HG03439 (cell line): ENCODE measurements around the gene MLLT6.

ENCODE experiments used
- ATAC-seq: cut with Tn5 transposase; IDR thresholded peaks from one replicate; pipeline ENCODE4 v1.9.1; 2021; ENCODE audit warnings: mild to moderate bottlenecking, moderate library complexity; ENCODE audit not compliant: unreplicated experiment

Gene MLLT6

DNA sequence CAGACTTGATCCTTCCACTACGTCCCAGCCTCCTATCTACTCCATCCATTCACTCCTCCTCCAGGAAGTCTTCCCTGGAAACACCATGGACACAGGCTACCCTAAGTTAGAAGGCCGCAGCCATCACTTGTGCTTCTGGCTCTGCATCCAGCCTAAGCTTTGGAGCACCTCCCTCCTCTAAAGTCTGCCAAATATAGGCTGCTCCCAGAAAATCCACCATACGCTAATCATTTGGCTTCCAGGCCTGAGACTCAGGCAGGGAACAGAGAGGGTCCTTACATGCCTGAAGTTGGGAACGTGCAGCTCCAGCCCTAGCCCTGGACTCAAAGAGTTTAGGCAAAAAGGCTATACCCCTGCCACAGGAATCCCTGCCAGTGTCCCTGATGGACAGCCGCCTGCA is 36.4 kb downstream of the MLLT6 start:
- no peak for ATAC-seq

DNA sequence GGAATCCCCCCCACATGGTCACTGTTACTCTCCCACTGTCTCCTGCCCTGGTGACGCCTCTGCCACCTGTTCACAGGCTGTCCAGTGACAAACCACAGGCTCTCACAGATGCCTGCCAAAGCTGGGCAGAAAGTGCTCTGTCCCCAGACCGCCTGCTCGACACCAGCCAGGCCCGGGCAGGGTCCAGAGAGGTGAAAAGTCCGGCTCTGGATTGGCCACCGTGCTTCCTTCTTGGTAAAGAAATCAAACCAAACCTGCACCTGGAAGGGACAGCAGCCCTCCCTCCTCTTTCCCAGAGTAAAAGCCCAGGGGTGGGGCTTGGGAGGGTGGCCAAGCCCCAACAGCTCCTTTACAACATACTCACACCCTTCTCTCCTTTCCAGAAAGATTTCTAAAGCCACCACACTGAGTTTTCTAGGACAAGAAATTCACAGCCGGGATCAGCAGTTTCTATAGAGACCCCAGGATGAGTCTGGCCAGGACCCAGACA is 36.9 kb downstream of the MLLT6 start:
- ATAC-seq, result no peak

DNA sequence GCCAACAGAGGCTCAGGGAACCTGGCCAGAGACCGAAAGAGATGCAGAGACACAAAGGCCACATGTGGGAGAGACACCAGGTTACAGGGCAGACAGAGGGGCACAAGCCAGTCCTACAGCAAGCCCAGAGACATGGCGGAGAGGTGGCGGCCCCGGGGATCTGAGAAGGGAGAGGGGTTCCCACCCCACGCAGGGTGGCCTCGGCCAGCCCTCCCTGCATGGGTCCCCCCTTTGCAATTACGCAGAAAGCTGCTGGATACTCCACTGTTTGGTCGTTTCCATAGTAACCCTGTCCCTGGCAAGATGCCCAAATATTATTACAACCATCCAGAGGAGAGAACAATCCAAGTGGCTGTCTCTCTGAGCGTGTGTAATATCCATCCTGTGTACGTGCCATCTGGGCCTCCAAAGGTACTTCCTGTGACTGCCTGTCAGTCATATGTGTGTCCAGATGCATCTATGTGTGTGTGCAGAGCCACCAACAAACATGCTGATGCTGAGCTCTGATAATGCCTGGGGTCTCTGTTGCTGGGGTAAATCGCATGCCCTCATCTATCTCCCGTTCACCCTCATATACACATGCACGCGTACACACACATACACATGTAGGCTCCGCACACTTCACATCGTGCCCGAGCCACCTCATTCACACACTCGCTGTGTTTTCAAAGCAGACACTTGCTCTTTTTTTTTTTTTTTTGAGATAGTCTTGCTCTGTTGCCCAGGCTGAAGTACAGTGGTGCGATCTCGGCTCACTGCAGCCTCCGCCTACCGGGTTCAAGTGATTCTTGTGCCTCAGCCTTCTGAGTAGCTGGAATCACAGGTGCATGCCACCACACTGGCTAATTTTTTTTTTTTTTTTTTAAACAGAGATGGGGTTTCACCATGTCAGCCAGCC is 37.6 kb downstream of the MLLT6 start:
- no peak for ATAC-seq

DNA sequence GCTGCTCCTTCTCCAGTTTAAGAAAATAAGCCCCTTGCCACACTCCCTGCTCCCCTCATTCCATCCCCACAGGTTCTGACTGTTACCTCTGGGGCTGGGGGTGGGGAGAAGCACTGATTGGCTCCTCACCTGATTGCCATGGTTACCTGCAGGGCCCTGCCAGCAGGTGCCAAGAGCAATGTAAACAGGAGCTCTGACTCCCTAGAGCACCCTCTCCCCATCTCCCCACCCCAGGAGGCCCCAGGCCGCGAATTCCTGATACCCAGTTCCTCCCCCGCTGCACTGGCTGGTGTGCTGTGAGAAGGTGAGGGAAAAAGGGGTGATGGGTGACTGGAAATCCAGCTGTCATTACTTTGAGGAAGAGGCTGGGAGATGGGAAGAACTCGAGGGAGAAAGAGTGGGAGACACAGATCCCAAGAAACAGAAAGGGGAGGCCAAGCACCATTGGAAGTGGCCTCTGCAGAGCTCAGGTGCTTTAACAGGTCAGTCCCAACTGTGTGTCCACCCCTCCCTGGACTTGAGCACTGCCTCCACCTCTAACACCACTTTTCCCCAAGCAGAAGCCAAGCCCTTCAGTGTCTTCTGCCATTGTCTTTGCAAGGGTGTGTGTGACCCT is 38.6 kb downstream of the MLLT6 start:
- no peak for ATAC-seq

DNA sequence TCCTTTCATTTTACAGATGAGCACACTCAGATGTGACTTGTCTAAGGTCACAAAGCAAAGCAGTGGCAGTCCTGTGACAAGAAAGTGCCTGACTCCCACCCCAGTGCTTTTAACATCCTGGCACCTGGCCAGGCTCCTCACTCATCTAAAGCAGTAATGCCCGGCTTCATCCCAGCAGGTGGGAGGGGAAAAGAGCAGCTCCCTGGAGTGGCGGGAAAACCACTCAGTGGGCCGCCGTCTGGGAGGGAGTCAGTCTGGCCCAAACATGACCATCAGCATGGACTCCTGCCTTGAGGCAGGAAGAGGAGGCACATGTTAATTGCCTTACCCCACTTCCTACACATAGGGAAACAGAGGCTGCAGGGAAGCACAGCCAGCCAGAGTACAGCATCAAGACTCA is 40.5 kb downstream of the MLLT6 start:
- no peak for ATAC-seq

DNA sequence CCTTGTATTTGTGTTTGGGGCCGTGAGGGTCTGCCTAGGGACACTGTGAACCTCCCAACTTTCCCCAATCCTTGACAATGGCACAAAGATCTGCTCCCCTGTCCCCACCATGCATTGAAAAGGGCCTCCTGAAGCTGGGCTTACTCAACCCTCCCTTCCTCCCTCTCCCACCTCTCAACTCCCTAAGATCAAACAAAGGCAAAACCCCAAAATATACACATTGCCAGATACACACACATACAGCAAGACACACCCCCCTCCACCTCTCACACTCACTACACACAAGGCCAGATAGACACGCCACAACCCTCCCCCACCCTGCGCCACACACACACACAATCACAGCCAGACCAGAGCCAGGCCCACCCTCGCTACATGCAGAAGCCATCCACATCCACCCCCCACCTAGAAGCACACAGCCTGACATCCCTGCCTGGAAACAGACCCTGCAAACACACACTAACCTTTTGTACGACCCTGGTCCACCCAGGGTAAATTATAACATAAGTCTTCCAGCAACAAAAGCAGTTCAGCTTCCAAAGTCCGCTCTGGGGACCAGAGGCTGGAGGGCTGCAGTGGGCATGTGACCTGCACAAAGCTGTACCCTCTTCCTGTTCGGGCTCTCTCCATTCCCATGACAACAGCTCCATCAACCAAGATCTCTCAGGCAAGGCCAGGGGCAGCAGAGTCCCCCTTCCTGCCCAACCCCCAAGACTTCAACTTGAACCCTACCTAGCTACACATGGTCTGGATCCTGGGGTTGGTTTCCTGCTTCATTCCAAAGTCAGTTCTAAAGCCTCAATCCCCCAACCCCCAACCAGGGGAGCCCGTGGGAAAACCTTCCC is 41.2 kb downstream of the MLLT6 start:
- ATAC-seq, result no peak

DNA sequence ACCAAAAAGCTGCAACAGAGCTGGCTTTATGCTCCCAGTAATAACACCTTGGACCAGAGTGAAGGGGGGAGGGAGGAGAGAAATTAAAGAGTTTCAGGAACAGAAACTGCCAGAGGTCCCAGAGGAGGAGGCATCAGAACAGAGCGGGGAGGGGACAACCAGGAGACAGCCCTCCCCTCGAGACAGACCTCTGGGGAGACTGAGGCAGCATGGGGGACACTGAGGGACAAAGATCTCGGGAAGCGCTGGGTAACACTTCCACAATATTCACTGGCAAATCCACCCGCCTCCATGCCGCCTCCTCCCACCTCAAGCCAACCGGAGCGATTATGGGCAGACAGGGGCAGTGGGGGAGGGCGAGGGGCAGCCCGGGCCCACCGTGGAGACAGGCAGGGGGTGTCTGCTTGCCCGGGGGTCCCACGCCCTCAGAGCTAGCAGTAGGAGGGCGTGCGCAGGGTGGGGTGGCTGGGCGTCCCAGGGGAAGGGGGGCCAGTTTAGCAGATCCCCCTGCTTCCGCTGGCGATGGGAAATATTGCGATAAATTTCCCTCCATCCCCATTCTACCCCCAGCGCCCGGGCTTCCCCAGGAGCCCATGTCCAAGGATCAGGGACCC is 41.9 kb downstream of the MLLT6 start:
- ATAC-seq, result no peak

DNA sequence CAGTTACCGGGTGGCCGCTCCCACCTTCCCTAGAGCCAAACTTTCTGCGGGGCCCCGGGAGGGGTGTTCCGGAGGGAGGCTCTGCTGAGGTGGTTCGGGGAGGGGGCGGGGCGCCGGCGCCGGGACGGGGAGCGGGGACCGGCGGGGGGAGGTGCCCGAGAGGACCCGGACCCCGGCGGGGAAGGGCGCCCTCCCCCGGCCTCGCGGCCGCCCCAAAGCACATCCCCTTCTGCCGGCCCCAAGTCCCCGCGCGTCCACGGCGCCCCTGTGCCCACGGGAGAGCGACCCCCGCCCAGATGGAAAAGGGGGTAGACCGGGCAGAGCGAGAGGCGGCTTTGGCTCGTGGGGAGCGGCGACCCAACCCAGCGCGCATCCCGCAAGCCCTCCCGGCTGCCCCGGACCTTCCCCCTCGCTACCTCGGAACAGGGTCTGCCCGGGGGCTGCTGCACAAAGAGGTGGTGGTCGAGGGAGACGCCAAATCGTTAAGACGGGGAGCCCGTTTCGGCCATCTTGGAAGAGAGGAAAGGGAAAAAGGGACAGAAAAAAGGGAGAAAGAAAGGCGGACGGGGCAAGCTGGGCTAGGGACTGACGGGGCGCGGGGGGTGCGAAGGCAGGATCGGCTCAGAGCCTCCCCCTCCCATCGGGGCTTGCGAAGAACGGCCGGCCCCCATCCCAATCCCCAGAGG is 42.5 kb downstream of the MLLT6 start:
- ATAC-seq, result no peak

DNA sequence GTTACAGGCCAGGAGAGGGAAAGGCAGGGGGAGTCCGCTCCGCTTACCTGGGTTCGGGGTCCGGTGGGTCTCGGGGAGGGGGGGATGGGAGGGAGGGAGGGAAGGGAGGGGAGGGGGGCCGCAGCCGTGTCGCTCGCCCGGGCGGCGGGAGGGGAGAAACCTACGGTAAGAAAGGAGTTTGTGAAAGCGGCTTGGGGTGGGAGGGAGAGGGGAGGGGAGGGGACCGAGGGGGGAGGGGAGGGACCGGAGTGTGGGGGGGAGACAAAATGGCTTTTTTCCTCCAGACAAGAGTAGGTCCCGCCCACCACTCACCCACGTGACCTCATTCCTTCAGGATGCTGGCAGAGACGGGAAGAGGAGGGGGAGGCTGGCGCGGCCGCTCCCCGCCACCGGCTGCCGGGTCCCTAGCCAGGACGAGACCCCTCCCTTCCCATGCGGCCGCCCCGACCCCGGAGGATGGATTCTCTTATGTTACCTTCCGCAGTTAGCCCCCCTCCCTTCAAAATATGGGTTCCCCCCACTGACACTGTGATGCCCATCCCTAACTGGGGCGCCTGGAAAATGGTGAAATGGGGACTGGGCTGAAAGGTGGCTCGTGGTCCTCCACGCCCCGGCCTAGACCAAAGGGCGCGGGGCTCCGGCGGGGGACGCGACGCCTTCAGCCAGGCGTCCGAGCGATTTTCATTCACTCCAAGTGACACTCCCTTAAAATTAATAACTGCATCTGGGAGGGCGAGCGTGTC is 43.2 kb downstream of the MLLT6 start, which contains the start of gene PCGF2:
TSS of gene PCGF2 (minus strand) at position 188 of the 743 bp plus-strand sequence. CDS start 7,934 bp downstream, outside the sequence.
- ATAC-seq, result no peak

DNA sequence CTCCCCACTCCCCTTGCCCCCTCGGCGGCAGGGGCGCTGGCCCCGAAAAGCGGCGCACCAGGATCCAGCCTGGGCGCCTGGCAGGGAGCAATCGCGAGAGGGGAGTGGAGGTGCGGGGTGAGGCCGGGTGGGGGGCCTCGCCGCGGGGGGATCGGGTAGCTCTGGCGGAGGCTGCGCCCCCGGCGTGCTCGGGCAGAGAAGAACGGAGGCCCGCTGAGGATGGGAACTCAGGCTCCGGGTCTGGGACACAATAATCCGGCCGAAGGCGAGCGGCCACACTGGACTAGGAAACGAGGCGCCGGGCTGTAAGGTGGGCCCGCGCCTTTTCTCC is 43.8 kb downstream of the MLLT6 start:
- no peak for ATAC-seq

DNA sequence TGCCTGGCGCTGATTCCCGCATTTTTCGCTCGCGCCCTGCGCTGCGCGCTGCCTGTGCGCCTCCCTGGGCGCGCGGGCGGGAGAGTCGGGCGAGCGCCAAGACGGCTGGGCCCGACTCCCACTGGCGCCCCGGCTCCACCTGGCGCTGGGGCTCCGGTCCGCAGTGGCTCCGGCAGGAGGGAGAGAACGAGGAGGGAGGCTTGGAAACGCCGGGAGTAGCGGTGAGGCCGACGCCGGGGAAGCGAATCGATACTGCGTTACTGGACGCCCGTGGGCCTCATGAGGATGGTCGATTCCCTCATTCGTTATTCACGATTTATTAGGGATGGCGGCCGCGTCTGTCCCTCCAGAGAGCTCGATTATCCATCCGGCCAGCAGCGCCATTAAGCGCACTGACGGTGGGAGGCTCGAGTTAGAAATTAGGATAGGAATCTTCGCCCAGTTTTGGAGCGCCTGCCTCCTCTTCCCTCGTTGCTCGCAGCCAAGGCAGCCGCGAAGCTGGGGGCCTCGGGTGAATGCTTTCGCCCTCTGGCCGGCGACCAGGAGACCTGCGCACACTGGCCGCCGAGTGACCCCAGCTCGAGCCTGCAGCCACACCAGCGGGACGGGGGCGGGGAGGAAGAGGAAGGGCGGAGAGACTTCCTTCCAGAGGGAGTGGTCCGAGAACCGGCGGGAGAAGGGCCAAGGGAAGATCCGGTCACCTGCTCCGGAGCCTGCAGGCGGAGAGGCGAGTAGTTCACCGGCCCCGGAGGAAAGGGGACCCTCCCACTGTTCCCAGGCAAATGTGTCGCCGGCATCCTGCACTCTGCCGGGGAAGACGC is 44.4 kb downstream of the MLLT6 start:
- ATAC-seq, result no peak

DNA sequence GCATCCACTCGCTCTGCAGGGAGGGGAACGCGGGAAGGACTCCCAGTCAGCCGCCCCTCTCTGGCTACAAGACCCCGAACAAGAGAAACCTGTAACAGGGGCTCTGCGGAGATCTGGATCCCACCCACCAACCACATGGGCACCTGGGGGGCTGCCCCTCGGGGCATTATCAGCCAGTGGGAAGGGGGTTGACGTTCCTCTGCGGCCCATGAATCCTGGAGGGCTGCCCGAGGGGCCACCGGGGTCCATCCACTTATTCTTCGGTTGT is 44.9 kb downstream of the MLLT6 start:
- no peak for ATAC-seq

DNA sequence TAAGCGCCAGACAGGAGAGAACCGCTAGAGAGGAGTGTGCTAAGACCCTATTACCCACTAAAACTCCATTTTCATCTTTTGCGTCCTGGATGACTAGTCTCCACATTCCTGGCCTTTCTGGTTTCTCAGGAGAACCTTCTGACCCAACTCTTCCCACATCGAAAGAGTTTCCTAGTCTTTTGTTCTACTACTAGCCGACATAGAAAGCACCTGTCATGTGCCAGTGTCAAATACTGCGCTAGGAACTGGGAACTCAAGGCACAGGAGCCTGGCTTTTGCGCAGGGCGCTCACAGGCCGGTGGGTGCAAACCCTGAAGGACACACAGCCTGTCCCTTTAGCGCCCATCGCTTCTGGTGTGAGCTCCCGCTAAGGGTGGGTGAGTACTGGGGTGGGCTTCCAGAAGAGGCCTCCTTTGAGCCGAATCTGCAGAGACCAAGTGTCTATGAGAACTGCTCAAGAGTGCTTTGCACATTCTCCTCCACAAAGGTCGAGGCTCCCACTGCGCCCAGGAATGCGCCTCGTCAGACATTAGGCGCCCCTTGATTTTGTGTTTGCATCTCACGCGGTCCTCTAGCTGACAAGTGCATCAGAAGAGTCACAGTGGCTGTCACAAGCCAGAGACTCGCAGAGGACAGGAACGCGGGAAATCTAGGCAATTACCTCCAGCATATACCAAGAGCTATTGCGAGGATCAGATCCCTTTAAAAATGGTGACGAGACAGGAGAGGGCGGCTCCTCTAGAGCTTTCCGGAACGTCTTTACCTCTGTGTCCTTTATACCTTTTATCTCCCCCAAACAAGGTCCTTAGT is 45.4 kb downstream of the MLLT6 start:
- ATAC-seq, result no peak

DNA sequence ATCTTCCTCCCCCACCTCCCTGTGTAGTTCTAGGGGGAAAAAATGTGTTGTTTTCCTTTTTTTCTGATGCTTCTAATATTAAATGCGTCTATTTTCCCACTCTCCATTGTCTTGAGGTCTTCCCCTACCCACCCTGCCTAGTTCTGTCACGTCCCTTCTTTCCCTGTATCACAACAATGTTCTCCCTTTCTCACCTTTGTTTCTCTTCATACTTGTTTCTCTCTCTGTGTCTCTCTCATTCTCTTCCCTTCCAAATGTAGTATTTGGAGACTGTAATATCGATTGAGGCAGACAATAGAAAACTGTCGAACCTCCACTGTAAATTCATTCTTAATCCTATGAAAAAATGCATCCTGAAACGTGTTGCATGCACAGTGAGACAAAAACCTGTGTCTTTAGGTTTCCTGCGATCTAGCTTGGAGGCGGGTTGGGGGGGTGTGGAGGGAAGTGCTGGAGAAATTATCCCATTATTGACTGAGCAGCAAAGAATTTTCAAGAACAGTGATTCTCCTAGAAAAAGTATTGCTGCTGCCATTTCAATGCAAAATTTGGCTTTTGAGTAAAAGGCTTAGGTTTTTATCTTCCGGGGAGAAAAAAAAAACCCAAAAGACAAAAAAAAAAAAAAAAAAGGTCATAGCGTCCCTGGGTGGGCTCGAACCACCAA is 46.2 kb downstream of the MLLT6 start:
- no peak for ATAC-seq

DNA sequence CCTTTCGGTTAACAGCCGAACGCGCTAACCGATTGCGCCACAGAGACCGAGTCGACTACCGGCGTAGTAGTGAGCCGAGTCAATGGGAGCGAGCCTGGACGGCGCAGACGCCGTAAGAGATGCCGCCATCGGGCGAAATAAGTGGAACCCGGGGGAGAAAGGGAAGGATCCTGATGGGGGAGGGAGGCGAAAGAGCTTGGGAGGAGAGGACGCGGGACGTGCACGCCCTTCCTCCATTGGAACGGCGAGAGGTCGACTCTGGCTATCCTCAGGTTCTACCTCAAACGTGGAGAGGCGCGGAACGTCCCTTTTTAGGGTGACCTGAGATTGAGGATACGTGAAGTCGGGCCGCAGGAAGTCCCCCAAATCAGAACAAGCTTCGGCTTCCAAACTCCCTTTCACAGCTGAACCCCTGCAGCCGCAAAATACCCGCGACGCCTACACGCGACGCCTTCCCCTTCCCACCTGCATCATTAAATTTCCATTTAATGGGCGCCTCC is 46.8 kb downstream of the MLLT6 start:
- ATAC-seq, result peak; percentile 27

DNA sequence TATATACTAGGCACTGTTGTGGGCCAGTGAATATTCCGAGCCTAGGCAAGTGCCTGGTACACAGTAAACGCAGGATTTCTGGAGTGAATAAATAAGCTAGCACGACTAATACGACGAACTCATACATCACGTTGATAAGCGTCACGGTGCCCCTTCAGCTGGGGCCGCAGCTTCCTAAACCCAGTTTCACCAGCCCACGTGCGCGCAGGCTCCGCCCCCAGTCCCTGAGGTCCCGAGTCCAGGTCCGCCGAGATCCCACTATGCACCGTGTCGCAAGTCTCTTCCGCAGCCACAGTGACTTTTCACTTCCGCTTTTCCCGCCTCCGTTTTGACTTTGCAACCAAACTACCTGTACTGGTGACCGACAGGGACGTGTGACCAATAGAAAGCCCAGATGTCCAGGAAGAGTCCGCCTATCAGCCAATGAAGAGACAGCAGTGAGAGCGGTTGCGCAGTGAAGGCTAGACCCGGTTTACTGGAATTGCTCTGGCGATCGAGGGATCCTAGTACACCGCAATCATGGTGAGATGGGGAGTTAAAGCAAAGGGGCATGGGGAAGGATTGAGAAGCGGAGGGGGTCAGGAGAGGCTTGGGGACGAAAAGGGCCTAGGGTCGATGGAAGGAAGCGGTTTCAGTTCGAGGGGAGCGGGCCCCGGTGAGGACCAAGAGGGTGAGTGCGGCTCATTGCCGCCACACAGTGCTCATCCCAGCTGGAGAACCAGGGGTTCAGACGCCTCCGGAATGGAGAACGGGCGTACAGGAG is 47.4 kb downstream of the MLLT6 start, which contains the start of gene PSMB3:
TSS of gene PSMB3 (plus strand) at position 434 of the 763 bp plus-strand sequence. CDS start at position 520, 86 bp downstream.
- ATAC-seq, result peak; percentile 84

DNA sequence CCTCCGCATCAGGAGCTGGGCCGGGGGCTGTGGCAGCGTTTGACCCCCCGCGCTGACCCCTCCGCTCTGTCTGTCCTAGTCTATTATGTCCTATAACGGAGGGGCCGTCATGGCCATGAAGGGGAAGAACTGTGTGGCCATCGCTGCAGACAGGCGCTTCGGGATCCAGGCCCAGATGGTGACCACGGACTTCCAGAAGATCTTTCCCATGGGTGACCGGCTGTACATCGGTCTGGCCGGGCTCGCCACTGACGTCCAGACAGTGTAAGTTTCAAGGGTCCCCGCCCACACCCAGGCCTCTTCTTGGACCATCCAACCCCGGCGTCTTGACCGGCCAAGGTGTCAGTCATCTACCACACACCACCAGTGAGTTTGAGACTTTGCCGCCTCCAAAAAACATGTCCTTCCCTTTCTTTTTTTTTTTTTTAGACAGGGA is 48.0 kb downstream of the MLLT6 start:
- ATAC-seq, result no peak
